ENCODE measurements around the gene ANKRD13C.

Gene ANKRD13C

GRCh38 chr1:70360321-70360720 is 5.8 kb upstream of the ANKRD13C start:
- TF ChIP-seq EZH2phosphoT487 (IDR thresholded peaks at IDR 0.05; ENCODE audit: low read length) (no peak), EZH2 (optimal IDR thresholded peaks at IDR 0.05; ENCODE audit: low read depth, low read length) (no peak), CTCF (IDR thresholded peaks at IDR 0.05; ENCODE audit: low read length) (no peak)
- Histone ChIP-seq H4K20me1 (ENCODE audit: insufficient read depth, low read length) (no peaks in the 10 kb centered on the region), H2AFZ (ENCODE audit: low read length) (no peak overlapping the region), H3K9me2 (replicated peaks; ENCODE audit: insufficient read depth, low read length) (no peaks in the 10 kb centered on the region), H3K36me3 (replicated peaks; ENCODE audit: insufficient read depth, low read length) (no peaks in the 10 kb centered on the region), H3K4me2 (ENCODE audit: low read depth, low read length) (no peak overlapping the region), H3K9me3 (replicated peaks; ENCODE audit: insufficient read depth, low read length) (no peaks in the 10 kb centered on the region), H3K27ac (ENCODE audit: low read length) (no peak overlapping the region), H3K9ac (ENCODE audit: low read length) (no peak overlapping the region), H3K79me2 (ENCODE audit: low read length) (no peaks in the 10 kb centered on the region), H3K4me1 (ENCODE audit: low read length) (peaks cover 4% of the 10 kb centered on the region; the same call in 1 of the 2 replicates), H3F3A (ENCODE audit: insufficient read depth, low read length) (no peaks in the 10 kb centered on the region), H3K4me3 (ENCODE audit: low read length) (no peak overlapping the region), H3K27me3 (replicated peaks; ENCODE audit: insufficient read depth, low read length) (no peaks in the 10 kb centered on the region)
- DNase-seq, result no peak

- H3K27me3 ChIP-seq (replicated peaks; ENCODE audit: insufficient read depth, low read length), result no peaks in the 10 kb centered on the region
- peaks cover 4% of the 10 kb centered on the region; the same call in 1 of the 2 replicates for H3F3A ChIP-seq (ENCODE audit: insufficient read depth, low read length)
- H3K9ac ChIP-seq (ENCODE audit: low read length), result no peak overlapping the region
- H4K20me1 ChIP-seq (ENCODE audit: insufficient read depth, low read length), result no peaks in the 10 kb centered on the region
- no peaks in the 10 kb centered on the region for H3K9me2 ChIP-seq (replicated peaks; ENCODE audit: insufficient read depth, low read length)
- DNase-seq, result peak; percentile 63
- no peak overlapping the region for H2AFZ ChIP-seq (ENCODE audit: low read length)
- H3K4me2 ChIP-seq (ENCODE audit: low read depth, low read length), result no peak overlapping the region
- TF ChIP-seq EZH2phosphoT487 (IDR thresholded peaks at IDR 0.05; ENCODE audit: low read length) (no peak), EZH2 (optimal IDR thresholded peaks at IDR 0.05; ENCODE audit: low read depth, low read length) (no peak), CTCF (IDR thresholded peaks at IDR 0.05; ENCODE audit: low read length) (no peak)
- H3K36me3 ChIP-seq (replicated peaks; ENCODE audit: insufficient read depth, low read length), result no peaks in the 10 kb centered on the region
- peaks cover 5% of the 10 kb centered on the region for H3K79me2 ChIP-seq (ENCODE audit: low read length)
- peaks cover 8% of the 10 kb centered on the region; the same call in 1 of the 2 replicates for H3K4me1 ChIP-seq (ENCODE audit: low read length)
- no peak overlapping the region for H3K4me3 ChIP-seq (ENCODE audit: low read length)
- no peaks in the 10 kb centered on the region for H3K9me3 ChIP-seq (replicated peaks; ENCODE audit: insufficient read depth, low read length)
- no peak overlapping the region for H3K27ac ChIP-seq (ENCODE audit: low read length)
Measured at GRCh38 chr1:70358921-70359564, 4.5 kb upstream of the ANKRD13C start.

- Histone ChIP-seq H3K4me2 (ENCODE audit: low read depth, low read length) (no peak overlapping the region), H3K36me3 (replicated peaks; ENCODE audit: insufficient read depth, low read length) (no peaks in the 10 kb centered on the region), H2AFZ (ENCODE audit: low read length) (no peak overlapping the region), H3K27me3 (replicated peaks; ENCODE audit: insufficient read depth, low read length) (no peaks in the 10 kb centered on the region), H3K79me2 (ENCODE audit: low read length) (peaks cover 36% of the 10 kb centered on the region), H3K27ac (ENCODE audit: low read length) (no peak overlapping the region), H4K20me1 (ENCODE audit: insufficient read depth, low read length) (no peaks in the 10 kb centered on the region), H3K4me1 (ENCODE audit: low read length) (peaks cover 11% of the 10 kb centered on the region), H3K9ac (ENCODE audit: low read length) (no peak overlapping the region), H3K9me2 (replicated peaks; ENCODE audit: insufficient read depth, low read length) (no peaks in the 10 kb centered on the region), H3K4me3 (ENCODE audit: low read length) (no peak overlapping the region), H3K9me3 (replicated peaks; ENCODE audit: insufficient read depth, low read length) (no peaks in the 10 kb centered on the region), H3F3A (ENCODE audit: insufficient read depth, low read length) (peaks cover 7% of the 10 kb centered on the region)
- no peak for DNase-seq
- no peak for TF ChIP-seq EZH2 (optimal IDR thresholded peaks at IDR 0.05; ENCODE audit: low read depth, low read length)
- no peak for TF ChIP-seq EZH2phosphoT487 (IDR thresholded peaks at IDR 0.05; ENCODE audit: low read length)
- no peak for TF ChIP-seq CTCF (IDR thresholded peaks at IDR 0.05; ENCODE audit: low read length)
Measured at GRCh38 chr1:70355920-70356319, 1.4 kb upstream of the ANKRD13C start.

All from MM.1S (cell line).